ENCODE measurements around the gene GNAQ. TPM values are rescaled to one million over a fixed set of nuclear protein-coding genes. Genes with fewer than 3 reads are reported as not detected.

Gene GNAQ
- polyA plus RNA-seq, 1 of the 3 experiments (the other 2 are of a cell fraction): 20.9 TPM

DNA sequence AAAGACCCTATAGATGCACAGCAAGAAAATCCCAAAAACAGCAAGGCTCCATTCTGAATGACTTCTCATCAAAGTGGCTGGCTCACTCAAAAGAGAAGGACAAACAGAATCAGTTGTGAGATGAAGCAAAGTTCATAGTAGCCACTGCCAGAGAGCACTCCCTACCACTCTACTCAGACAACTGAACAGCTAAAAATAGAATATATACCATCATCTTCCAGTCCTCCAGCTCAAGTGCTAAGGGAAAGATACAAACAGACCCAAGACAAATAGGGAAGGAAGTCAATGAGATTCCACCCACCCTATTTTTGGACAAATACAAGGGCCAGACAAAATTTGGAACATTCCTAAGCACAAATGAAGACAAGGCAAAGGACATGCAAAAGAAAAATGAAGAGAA lies 20.6 kb downstream of the GNAQ start:
- Histone ChIP-seq H4K20me1 (ENCODE audit: insufficient read depth) (peaks cover 64% of the 10 kb centered on the region), H3K36me3 (replicated peaks in 1 of 2; ENCODE audit: control insufficient read depth in 1 of 2, insufficient read depth in 2 of 2, low read length in 1 of 2) (no peaks in the 10 kb centered on the region), H3K79me2 (ENCODE audit: insufficient read depth) (peaks cover 96% of the 10 kb centered on the region), H3K9me2 (no peaks in the 10 kb centered on the region), H3F3A (replicated peaks; ENCODE audit: insufficient read depth) (peaks cover 10% of the 10 kb centered on the region), H3K4me2 (no peak overlapping the region), H3K9me3 (no peaks in the 10 kb centered on the region), H3K9ac (no peak overlapping the region), H3K27ac (ENCODE audit: low read depth in 2 of 2, low read length in 1 of 2) (no peak overlapping the region), H2AFZ (ENCODE audit: low read depth) (no peak overlapping the region), H3K4me3 (ENCODE audit: low read depth in 2 of 2, low read length in 1 of 2) (no peak overlapping the region), H3K27me3 (ENCODE audit: insufficient read depth) (no peaks in the 10 kb centered on the region), H3K4me1 (ENCODE audit: control insufficient read depth in 1 of 2, insufficient read depth in 2 of 2, low read depth in 1 of 2, low read length in 1 of 2) (peaks cover 9 to 36% of the 10 kb centered on the region in 2 experiments; a peak in 3 of 4 replicates)
- CTCF ChIA-PET: no interaction called here
- POLR2A ChIA-PET: no interaction called here
- no peak for TF ChIP-seq CTCF (IDR thresholded peaks at IDR 0.05)
- TF ChIP-seq, protein P1, sequence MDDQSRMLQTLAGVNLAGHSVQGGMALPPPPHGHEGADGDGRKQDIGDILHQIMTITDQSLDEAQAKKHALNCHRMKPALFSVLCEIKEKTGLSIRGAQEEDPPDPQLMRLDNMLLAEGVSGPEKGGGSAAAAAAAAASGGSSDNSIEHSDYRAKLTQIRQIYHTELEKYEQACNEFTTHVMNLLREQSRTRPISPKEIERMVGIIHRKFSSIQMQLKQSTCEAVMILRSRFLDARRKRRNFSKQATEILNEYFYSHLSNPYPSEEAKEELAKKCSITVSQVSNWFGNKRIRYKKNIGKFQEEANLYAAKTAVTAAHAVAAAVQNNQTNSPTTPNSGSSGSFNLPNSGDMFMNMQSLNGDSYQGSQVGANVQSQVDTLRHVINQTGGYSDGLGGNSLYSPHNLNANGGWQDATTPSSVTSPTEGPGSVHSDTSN (IDR thresholded peaks at IDR 0.05): no peak
- no peak for TF ChIP-seq FOXJ3 (CRISPR knock-in tag; IDR thresholded peaks at IDR 0.05)
- TF ChIP-seq FOSL2 (IDR thresholded peaks at IDR 0.05; ENCODE audit: borderline replicate concordance, low read depth): no peak
- no peak for TF ChIP-seq JUND (IDR thresholded peaks at IDR 0.05)
- TF ChIP-seq RCOR1 (IDR thresholded peaks at IDR 0.05; ENCODE audit: low read length): no peak
- no peak for TF ChIP-seq RXRA (IDR thresholded peaks at IDR 0.05; ENCODE audit: borderline replicate concordance, low read depth)
- TF ChIP-seq ELF1 (IDR thresholded peaks at IDR 0.05): no peak
- TF ChIP-seq EP300 (IDR thresholded peaks at IDR 0.05; ENCODE audit: borderline replicate concordance in 1 of 2, low read depth in 1 of 2, low read length in 1 of 2): no peak
- TF ChIP-seq, protein P2, sequence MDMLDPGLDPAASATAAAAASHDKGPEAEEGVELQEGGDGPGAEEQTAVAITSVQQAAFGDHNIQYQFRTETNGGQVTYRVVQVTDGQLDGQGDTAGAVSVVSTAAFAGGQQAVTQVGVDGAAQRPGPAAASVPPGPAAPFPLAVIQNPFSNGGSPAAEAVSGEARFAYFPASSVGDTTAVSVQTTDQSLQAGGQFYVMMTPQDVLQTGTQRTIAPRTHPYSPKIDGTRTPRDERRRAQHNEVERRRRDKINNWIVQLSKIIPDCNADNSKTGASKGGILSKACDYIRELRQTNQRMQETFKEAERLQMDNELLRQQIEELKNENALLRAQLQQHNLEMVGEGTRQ (IDR thresholded peaks at IDR 0.05; ENCODE audit: borderline replicate concordance, low read depth, low read length): no peak
- TF ChIP-seq MAX (IDR thresholded peaks at IDR 0.05; ENCODE audit: low read depth): no peak
- no peak for TF ChIP-seq GATA2 (CRISPR knock-in tag; IDR thresholded peaks at IDR 0.05)
- TF ChIP-seq GABPA (IDR thresholded peaks at IDR 0.05; ENCODE audit: low read depth): no peak
- TF ChIP-seq, protein P3, sequence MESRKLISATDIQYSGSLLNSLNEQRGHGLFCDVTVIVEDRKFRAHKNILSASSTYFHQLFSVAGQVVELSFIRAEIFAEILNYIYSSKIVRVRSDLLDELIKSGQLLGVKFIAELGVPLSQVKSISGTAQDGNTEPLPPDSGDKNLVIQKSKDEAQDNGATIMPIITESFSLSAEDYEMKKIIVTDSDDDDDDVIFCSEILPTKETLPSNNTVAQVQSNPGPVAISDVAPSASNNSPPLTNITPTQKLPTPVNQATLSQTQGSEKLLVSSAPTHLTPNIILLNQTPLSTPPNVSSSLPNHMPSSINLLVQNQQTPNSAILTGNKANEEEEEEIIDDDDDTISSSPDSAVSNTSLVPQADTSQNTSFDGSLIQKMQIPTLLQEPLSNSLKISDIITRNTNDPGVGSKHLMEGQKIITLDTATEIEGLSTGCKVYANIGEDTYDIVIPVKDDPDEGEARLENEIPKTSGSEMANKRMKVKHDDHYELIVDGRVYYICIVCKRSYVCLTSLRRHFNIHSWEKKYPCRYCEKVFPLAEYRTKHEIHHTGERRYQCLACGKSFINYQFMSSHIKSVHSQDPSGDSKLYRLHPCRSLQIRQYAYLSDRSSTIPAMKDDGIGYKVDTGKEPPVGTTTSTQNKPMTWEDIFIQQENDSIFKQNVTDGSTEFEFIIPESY (IDR thresholded peaks at IDR 0.05; ENCODE audit: borderline replicate concordance, low read depth): no peak
- no peak for TF ChIP-seq MEF2A (IDR thresholded peaks at IDR 0.05; ENCODE audit: borderline replicate concordance, low read depth)
- no peak for TF ChIP-seq TEAD4 (IDR thresholded peaks at IDR 0.05; ENCODE audit: borderline replicate concordance, insufficient read depth)
- TF ChIP-seq SIN3A (IDR thresholded peaks at IDR 0.05; ENCODE audit: borderline replicate concordance, low read depth, low read length): no peak
- DNase-seq: no peak

Data from SK-N-SH (cell line).